ENCODE measurements around the gene RMND1.

Gene RMND1

GRCh38 chr6:151451950-151452749, at the start of gene RMND1:
RMND1 (minus strand) TSS chr6:151452126; CDS start chr6:151445811, 6,315 bp downstream.
- TF ChIP-seq CTCF (IDR thresholded peaks at IDR 0.05), result no peak
- TF ChIP-seq ZFX (IDR thresholded peaks at IDR 0.05; ENCODE audit: borderline replicate concordance), result no peak
- H3K27ac ChIP-seq, result peak within 1 kb of the TSS; percentile 87

GRCh38 chr6:151499551-151499950, 47.6 kb upstream of the RMND1 start:
- TF ChIP-seq ZFX (IDR thresholded peaks at IDR 0.05; ENCODE audit: borderline replicate concordance) (no peak), CTCF (IDR thresholded peaks at IDR 0.05) (no peak)

GRCh38 chr6:151498327-151498726, 46.4 kb upstream of the RMND1 start:
- TF ChIP-seq ZFX (IDR thresholded peaks at IDR 0.05; ENCODE audit: borderline replicate concordance), result no peak
- no peak for TF ChIP-seq CTCF (IDR thresholded peaks at IDR 0.05)

More at GRCh38 chr6:151499551-151499950, 47.6 kb upstream of the RMND1 start:
- H3K27ac ChIP-seq, result no peak overlapping the region

GRCh38 chr6:151497905-151498304, 46.0 kb upstream of the RMND1 start:
- no peak overlapping the region for H3K27ac ChIP-seq
- TF ChIP-seq CTCF (IDR thresholded peaks at IDR 0.05), result no peak

More at GRCh38 chr6:151498327-151498726, 46.4 kb upstream of the RMND1 start:
- H3K27ac ChIP-seq, result no peak overlapping the region

- no peak for TF ChIP-seq CTCF (IDR thresholded peaks at IDR 0.05)
- no peak for TF ChIP-seq ZFX (IDR thresholded peaks at IDR 0.05; ENCODE audit: borderline replicate concordance)
- no peak overlapping the region for H3K27ac ChIP-seq
Measured at GRCh38 chr6:151495380-151495779, 43.5 kb upstream of the RMND1 start.

- TF ChIP-seq ZFX (IDR thresholded peaks at IDR 0.05; ENCODE audit: borderline replicate concordance) (no peak), CTCF (IDR thresholded peaks at IDR 0.05) (no peak)
- H3K27ac ChIP-seq, result no peak overlapping the region
Measured at GRCh38 chr6:151494936-151495320, 43.0 kb upstream of the RMND1 start.

- TF ChIP-seq ZFX (IDR thresholded peaks at IDR 0.05; ENCODE audit: borderline replicate concordance) (no peak), CTCF (IDR thresholded peaks at IDR 0.05) (no peak)
- peak overlapping the region; percentile 18; the same call in 1 of the 2 replicates for H3K27ac ChIP-seq
Measured at GRCh38 chr6:151494235-151494935, 42.5 kb upstream of the RMND1 start.
